HG03469 (cell line): ENCODE measurements around the gene ARID3B.
A peak's percentile ranks its signal among the peaks of the same experiment; 100 is the strongest.

ENCODE experiments used
- ATAC-seq: cut with Tn5 transposase; IDR thresholded peaks from one replicate; pipeline ENCODE4 v1.9.1; 2021; ENCODE audit warnings: mild to moderate bottlenecking, moderate library complexity, moderate number of reproducible peaks; ENCODE audit not compliant: unreplicated experiment

The ARID3B gene

GRCh38 chr15:74599156-74599555, 58.1 kb downstream of the ARID3B start:
- ATAC-seq, result no peak

DNA sequence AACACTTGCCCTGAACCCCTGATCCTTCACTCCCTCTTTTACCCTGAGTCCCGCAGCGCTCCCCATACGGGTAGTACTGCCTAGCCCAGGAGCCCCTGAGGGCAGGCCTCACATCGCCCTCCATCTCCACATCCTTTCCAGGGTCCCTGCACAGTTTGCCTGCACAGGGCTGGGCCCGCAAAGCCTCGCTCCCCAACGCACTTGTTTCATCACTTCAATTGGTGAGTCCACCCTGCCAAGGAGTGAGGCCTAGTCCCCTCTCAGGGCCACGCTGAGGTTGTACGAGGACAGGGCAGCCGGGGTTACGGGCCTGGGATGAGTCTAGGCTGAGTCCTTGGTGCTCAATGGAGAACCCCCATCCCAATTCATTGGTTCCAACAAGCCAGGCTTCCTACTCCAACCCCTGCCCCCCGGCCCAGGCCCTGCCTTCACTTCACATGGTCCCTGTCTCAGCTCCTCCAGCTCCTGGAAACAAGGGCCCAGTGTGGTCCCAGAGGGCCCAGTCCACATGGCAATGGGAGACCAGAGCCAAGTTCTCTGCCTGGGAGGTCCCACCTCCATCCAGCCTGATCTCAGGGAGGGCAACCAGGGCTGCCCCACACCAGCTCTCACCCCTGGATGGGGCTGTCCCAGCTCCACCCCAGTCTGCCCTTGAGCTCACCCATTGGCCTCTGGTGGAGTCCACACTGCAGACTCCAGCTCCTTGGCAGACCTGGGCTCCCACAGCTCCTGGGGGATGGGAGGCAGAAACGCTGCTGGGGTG, 62.2 kb downstream of the ARID3B start:
- ATAC-seq, result no peak

GRCh38 chr15:74603789-74604705, 63.0 kb downstream of the ARID3B start:
- no peak for ATAC-seq

DNA sequence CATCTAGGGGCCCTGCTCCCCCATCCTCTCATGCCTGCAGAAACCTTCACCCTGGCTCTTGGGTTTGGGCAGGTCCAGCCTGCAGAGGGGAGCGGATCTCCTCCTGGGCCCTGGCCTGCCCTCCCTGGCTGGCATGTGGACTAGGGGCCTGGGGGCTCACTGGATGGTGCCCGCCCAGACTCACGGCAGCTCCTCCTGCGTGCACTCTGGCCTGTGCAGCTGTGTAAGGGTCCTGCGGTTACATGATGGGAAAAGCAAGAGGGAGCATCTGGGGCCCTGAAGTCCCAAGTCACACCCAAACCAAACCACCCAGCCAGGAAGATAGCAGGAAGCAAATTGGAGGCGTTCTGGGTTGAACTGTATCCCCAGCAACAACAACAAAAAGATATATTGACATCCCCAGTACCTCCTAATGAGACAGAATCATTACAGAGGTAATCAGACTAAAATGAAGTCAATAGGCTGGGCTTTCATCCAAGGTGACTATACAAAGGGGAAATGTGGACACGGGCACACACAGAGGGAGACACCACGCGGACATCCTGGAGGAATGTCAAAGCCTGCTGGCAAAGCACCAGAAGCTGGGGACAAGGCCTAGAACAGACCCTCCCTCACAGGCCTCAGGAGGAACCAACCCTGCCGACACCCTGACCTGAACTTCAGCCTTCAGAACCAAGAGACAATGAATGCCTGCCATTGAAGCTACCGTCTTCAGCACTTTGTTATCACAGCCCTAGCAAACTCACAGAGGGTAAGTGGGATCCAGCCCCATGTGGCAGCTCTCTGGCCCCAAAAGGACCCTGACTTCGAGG, 64.2 kb downstream of the ARID3B start:
- no peak for ATAC-seq

DNA sequence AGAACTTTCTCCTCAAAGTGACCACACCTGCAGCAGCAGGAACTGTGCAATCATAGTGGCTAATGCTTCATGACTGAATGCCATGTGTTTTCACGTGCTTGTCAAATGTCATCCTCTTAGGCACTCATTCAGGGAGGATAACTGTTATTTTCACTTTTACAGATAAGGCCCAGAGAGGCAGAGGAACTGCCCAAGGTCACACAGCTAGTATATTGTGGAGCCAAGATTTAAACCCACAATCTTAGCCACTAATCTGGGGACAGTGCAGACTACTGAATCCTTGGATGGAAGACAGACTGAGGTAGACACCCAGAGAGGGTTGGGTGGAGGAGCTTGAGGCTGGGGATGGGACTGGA, 64.8 kb downstream of the ARID3B start:
- no peak for ATAC-seq

DNA sequence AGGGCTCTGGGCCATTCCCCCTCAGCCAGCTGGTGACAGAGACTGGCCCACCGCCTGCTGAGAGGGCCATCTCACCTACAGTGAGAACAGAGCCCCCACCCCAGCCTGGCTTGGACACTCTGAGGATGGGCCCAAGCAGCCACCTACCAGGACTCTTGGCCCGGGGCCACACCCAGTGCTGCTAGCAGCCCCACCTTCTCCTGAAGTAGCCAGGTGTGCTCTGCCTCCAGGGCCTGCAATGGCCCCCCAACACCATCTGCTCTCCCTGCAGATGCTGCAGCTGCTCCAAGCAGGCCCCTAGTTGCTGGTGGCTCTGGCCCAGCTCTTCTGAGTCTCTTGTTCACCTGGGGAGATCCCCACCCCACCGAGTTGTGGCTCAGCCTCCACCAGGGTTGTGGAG, 67.8 kb downstream of the ARID3B start:
- no peak for ATAC-seq

- ATAC-seq, result no peak
These were observed 68.9 kb downstream of the ARID3B start for GRCh38 chr15:74609938-74610301.

GRCh38 chr15:74610302-74610951, 69.4 kb downstream of the ARID3B start:
- no peak for ATAC-seq

DNA sequence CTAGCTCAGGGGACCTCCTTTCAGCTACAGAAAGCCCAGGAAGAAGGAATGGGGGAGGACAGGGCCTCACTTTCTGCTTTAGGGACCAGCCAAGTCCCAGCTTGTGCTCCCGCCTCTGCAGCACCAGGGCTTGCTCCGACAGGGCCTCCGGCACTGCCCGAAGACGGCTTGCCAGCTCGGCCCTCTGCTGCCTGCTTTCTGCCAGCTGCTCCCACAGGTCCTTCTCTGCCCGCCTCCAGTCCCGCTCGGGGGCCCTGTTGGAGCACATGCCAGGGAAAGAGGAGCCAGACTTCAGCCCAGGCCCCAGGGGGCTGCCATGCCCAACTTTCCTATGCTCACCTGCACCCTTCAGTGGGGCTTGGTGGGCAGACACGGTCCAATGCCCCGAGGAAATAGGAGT, 70.3 kb downstream of the ARID3B start:
- no peak for ATAC-seq

DNA sequence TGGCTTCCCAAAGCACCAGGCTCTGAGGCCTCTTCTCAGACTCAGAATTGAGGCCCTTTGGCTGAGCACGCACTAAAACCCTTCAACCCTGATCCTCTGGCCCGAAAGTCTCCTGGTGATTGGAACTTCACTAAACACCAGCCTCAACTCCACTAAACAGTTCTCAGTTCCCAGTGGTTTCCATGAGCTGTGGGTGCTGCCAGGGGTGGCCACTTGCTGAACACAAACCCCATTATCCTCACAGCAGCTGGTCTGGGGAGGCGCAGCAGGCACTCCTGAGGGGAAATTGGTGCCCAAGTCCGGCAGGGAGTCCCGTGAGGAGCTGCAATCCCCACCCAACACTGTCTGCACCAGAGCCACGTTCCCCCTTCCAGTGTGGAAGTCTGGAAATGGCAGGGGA, 70.8 kb downstream of the ARID3B start:
- no peak for ATAC-seq

- no peak for ATAC-seq
These were observed 71.7 kb downstream of the ARID3B start for GRCh38 chr15:74612677-74613076.

GRCh38 chr15:74613089-74613952, 72.3 kb downstream of the ARID3B start:
- no peak for ATAC-seq

DNA sequence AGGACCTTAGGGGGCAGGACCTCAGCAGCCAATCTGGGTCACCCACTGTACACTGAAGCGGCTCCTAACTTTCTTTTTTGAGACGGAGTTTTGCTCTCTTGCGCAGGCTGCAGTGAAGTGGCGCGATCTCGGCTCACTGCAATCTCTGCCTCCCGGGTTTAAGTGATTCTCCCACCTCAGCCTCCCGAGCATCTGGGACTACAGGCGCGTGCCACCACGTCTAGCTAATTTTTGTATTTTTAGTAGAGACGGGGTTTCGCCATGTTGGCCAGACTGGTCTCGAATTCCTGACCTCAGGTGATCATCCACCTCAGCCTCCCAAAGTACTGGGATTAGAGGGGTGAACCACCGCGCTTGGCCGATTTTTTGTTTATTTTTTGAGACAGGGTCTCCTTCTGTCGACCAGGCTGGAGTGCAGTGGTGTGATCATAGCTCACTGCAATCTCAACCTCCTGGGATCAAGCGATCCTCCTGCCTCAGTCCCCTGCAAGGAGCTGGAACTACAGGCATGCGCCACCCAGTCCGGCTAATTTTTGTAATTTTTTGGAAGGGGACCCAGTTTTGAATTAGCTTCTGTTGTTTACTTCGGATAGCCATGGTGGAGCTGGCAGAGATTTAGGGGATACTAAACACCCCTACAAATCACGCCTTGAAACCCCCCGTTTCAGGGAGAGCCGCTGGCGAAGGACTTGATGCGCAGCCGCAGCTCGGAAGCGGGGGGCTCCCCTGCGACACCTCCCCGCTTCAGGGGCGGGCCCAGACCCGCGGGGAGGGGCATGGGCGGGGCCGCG, 73.1 kb downstream of the ARID3B start:
- ATAC-seq, result no peak

- ATAC-seq, result peak; percentile 30
These were observed 73.9 kb downstream of the ARID3B start for GRCh38 chr15:74614744-74615507.

- ATAC-seq, result peak; percentile 67
These were observed 74.7 kb downstream of the ARID3B start, which contains the start of gene CLK3 for GRCh38 chr15:74615508-74616365. Gene CLK3 (plus strand): TSS chr15:74615836. CDS start chr15:74619197, 3,361 bp downstream.

DNA sequence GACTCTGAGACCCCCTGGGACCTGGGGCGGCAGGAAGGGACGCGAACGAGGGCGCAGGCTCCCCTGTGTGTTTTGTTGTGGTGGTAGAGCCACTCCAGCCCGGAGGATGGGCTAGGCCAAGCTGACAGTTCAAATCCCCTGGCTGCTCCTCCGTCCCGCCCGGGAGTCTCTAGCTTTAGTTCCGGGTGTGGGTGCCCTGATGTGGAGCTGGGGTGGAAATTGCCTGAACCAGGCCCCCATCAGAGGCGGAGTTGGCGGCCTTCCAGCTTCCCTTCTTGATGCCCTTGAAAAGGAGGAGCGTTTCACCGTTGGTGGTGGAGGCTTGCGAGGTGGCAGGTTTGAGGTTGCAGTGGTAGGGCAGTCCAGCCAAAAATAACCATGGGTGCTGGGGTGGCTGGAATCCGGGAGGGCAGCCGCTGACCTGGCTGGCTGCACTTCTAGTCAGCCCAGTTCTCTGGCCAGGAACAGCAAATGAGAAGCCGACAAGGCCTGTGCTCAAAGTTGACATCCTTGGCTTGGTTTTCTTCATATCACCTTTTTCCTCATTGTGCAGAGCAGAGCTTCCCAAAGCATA, 75.4 kb downstream of the ARID3B start:
- ATAC-seq, result no peak

- ATAC-seq, result no peak
These were observed 76.0 kb downstream of the ARID3B start for GRCh38 chr15:74616996-74617395.
